GM12892 (cell line): ENCODE data around the gene RANBP9.

ENCODE experiments used
- POLR2AphosphoS5 ChIP-seq: IDR thresholded peaks from 2 replicates; pipeline ENCODE4 v1.6.1; 2011; ENCODE audit warnings: low read depth, low read length, control low read depth
- TAF1 ChIP-seq: IDR thresholded peaks from 2 replicates; pipeline ENCODE4 v1.6.1; 2011; ENCODE audit warnings: low read depth, mild to moderate bottlenecking, control low read depth, low read length, borderline replicate concordance

- TF ChIP-seq POLR2AphosphoS5 (no peak), TAF1 (no peak)
Measured at GRCh38 chr6:13649393-13649792, 62.2 kb downstream of the RANBP9 start.
